H1 (cell line): ENCODE measurements around the gene C22orf31.

ENCODE experiments used
- ATF3 ChIP-seq: IDR thresholded peaks from 2 replicates; pipeline ENCODE4 v1.6.1; 2011; ENCODE audit warnings: low read depth, mild to moderate bottlenecking, low read length; ENCODE audit not compliant: insufficient read depth
- BRCA1 ChIP-seq: IDR thresholded peaks from 2 replicates; pipeline ENCODE4 v1.6.1; 2012; ENCODE audit warnings: low read depth, low read length, improper control_type of control experiment
- CEBPB ChIP-seq: IDR thresholded peaks from 2 replicates; pipeline ENCODE4 v1.6.1; 2012; ENCODE audit warnings: low read depth, low read length
- JUN ChIP-seq: IDR thresholded peaks from 2 replicates; pipeline ENCODE4 v1.6.1; 2011; ENCODE audit warnings: low read depth, mild to moderate bottlenecking, improper control_type of control experiment, low read length
- KDM1A ChIP-seq: fragments of 200-600, 300-600 bp; sonication (generic); IDR thresholded peaks from 2 replicates; pipeline ENCODE4 v1.7.1; 2016; ENCODE audit warnings: mild to moderate bottlenecking, low read length, borderline replicate concordance
- POLR2A ChIP-seq, 2 experiments: IDR thresholded peaks; 1 replicate in 1 of 2; 2 replicates in 1 of 2; pipeline ENCODE4 v1.6.1; 2011; ENCODE audit warnings: low read depth in 2 of 2, low read length in 2 of 2, mild to moderate bottlenecking in 2 of 2; ENCODE audit errors: control extremely low read depth in 1 of 2
- POLR2AphosphoS5 ChIP-seq: IDR thresholded peaks from 2 replicates; pipeline ENCODE4 v1.6.1; 2011; ENCODE audit warnings: low read depth, low read length
- USF2 ChIP-seq: IDR thresholded peaks from 2 replicates; pipeline ENCODE4 v1.6.1; 2011; ENCODE audit warnings: low read length, improper control_type of control experiment
- TF ChIP-seq, protein P1 (sequence below), 3 experiments: IDR thresholded peaks; 1 replicate in 2 of 3; 2 replicates in 1 of 3; pipeline versions ENCODE4 v1.5.1 to v1.6.1; 2011; ENCODE audit warnings: low read length in 3 of 3, mild to moderate bottlenecking in 3 of 3, inconsistent platforms in 2 of 3, low read depth in 1 of 3, moderate library complexity in 1 of 3; ENCODE audit not compliant: insufficient read depth in 1 of 3; ENCODE audit errors: control extremely low read depth in 1 of 3

DNA sequence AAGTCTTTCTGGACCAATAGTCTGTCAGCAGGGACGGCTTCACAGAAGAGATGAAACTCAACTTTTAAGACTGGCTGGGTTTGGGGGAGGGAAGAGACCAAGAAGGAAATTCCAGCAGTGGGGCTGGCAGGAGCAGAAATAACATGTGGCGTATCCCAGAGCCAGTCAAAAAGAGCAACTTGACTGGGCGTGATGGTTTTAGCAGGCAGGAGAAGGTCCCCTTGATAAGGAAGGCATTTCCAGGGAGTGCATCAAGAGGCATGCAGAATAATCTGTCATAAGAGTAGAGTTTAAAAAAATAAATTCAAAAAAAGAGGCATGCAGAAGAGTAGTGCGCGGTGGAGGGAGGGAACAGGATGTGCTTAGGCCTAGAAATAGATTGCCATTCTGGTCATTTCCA is 52.5 kb downstream of the C22orf31 start:
- TF ChIP-seq POLR2AphosphoS5, result no peak
- TF ChIP-seq, protein P1, sequence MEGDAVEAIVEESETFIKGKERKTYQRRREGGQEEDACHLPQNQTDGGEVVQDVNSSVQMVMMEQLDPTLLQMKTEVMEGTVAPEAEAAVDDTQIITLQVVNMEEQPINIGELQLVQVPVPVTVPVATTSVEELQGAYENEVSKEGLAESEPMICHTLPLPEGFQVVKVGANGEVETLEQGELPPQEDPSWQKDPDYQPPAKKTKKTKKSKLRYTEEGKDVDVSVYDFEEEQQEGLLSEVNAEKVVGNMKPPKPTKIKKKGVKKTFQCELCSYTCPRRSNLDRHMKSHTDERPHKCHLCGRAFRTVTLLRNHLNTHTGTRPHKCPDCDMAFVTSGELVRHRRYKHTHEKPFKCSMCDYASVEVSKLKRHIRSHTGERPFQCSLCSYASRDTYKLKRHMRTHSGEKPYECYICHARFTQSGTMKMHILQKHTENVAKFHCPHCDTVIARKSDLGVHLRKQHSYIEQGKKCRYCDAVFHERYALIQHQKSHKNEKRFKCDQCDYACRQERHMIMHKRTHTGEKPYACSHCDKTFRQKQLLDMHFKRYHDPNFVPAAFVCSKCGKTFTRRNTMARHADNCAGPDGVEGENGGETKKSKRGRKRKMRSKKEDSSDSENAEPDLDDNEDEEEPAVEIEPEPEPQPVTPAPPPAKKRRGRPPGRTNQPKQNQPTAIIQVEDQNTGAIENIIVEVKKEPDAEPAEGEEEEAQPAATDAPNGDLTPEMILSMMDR (IDR thresholded peaks at IDR 0.05; ENCODE audit: control extremely low read depth in 1 of 3, insufficient read depth in 1 of 3, low read depth in 1 of 3, low read length in 3 of 3), result no peak
- TF ChIP-seq USF2, result no peak
- no peak for TF ChIP-seq JUN
- TF ChIP-seq POLR2A (IDR thresholded peaks at IDR 0.05; ENCODE audit: control extremely low read depth in 1 of 2, low read depth in 2 of 2, low read length in 2 of 2), result no peak
- TF ChIP-seq CEBPB, result no peak
- TF ChIP-seq BRCA1, result no peak
- TF ChIP-seq KDM1A, result no peak
- no peak for TF ChIP-seq ATF3
